NB4 (cell line): ENCODE results near the gene TRIM2.

ENCODE experiments used
- CTCF ChIP-seq: IDR thresholded peaks from one replicate; pipeline ENCODE4 v1.5.1; 2012; ENCODE audit warnings: low read depth, low read length
- POLR2A ChIP-seq: IDR thresholded peaks from 2 replicates; pipeline ENCODE4 v1.6.1; 2011; ENCODE audit warnings: mild to moderate bottlenecking; ENCODE audit not compliant: insufficient read length; ENCODE audit errors: extremely low read depth

- TF ChIP-seq CTCF (no peak), POLR2A (no peak)
Measured at GRCh38 chr4:153297116-153297515, 92.9 kb downstream of the TRIM2 start.
